ENCODE results near the gene MAPK4. TPM values are rescaled to one million over a fixed set of nuclear protein-coding genes. Genes with fewer than 3 reads are reported as not detected.

The MAPK4 gene
- total and polyA plus RNA-seq, 10 of the 15 experiments (the other 5 are each of a cell fraction or from before 2014, with no cell fraction given) = 0.03 to 0.11 (median 0.06) TPM; not detected in 4

DNA sequence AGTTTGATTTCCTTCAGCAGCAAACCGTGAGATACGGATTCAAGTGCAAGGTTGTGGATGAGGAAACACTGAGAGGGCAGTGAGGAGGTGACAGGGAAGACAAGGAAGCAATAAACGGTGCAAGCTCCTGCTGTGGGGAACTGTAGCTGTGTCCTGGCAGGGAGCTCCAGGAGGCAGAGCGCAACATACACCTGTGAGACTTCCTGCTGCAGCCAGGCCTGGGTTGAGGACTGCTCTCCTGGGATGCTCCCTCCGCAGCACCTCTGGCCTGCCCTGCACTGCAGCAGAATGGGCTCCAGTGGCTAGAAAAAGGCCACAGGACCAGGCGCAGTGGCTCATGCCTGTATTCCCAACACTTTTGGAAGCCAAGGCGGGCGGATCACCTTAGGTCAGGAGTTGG lies 174.5 kb downstream of the MAPK4 start (continued):
- TF ChIP-seq PAX5 (IDR thresholded peaks at IDR 0.05; ENCODE audit: borderline replicate concordance, low read depth, low read length) (no peak), JUNB (IDR thresholded peaks at IDR 0.05) (no peak), BRCA1 (IDR thresholded peaks at IDR 0.05; ENCODE audit: low read depth, low read length) (no peak), PBX3 (IDR thresholded peaks at IDR 0.05; ENCODE audit: insufficient replicate concordance, low read depth, low read length) (no peak), GATAD2B (conservative IDR thresholded peaks at IDR 0.05; ENCODE audit: low read depth) (no peak)
- TF ChIP-seq, protein P1, sequence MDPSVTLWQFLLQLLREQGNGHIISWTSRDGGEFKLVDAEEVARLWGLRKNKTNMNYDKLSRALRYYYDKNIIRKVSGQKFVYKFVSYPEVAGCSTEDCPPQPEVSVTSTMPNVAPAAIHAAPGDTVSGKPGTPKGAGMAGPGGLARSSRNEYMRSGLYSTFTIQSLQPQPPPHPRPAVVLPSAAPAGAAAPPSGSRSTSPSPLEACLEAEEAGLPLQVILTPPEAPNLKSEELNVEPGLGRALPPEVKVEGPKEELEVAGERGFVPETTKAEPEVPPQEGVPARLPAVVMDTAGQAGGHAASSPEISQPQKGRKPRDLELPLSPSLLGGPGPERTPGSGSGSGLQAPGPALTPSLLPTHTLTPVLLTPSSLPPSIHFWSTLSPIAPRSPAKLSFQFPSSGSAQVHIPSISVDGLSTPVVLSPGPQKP (IDR thresholded peaks at IDR 0.05; ENCODE audit: low read depth, low read length) = no peak

DNA sequence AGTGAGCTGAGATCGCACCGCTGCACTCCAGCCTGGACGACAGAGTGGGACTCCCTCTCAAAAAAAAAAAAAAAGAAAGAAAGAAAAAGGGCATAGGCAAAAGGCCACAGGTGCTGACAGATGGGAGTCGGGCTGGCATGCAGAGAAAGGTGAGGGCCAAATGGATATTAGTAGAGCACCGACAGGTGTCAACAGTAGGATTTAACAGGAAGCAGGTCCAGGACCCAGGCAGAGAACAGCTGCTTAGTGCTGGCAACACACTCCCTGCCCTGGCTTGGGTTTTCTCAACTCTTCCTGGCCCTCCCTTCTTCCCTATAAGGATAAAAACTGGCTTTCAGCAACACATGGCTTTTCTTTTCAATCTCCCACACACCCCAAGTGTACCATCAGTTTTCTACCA lies 175.0 kb downstream of the MAPK4 start:
- ATAC-seq (no peak), FAIRE-seq (no peak), DNase-seq (ENCODE audit: low read depth, low spot score) (no peak)
- POLR2A ChIA-PET = no interaction called here
- no peaks in the 10 kb centered on the region for H3K4me1 ChIP-seq (ENCODE audit: control insufficient read depth, insufficient read depth, low read length)
- SMC1A ChIA-PET (ENCODE audit: uncharacterized antibody, unreplicated experiment) = no interaction called here
- no peak overlapping the region for H3K4me3 ChIP-seq
- H3K36me3 ChIP-seq (ENCODE audit: control insufficient read depth in 2 of 2, insufficient read depth in 2 of 2, low read length in 1 of 2) = no peaks in the 10 kb centered on the region
- H4K20me1 ChIP-seq (ENCODE audit: control insufficient read depth, insufficient read depth) = no peaks in the 10 kb centered on the region
- in situ Hi-C loops (cut with MboI) (no loop called here), intact Hi-C loops (cut with micrococcal nuclease; ENCODE audit: unreplicated experiment) (no loop called here)
- H3K79me2 ChIP-seq (ENCODE audit: control insufficient read depth, insufficient read depth, low read length) = no peaks in the 10 kb centered on the region
- no peaks in the 10 kb centered on the region for H3K9me3 ChIP-seq (replicated peaks; ENCODE audit: control insufficient read depth, insufficient read depth, low read length)
- CTCF ChIA-PET = no interaction called here
- H3K27me3 ChIP-seq (replicated peaks in 1 of 2; ENCODE audit: control insufficient read depth in 2 of 2, insufficient read depth in 2 of 2, low read length in 1 of 2) = no peaks in the 10 kb centered on the region; a peak in 1 of 4 replicates
- H3K9ac ChIP-seq (ENCODE audit: control insufficient read depth, insufficient read depth, low read length) = no peak overlapping the region
- 60% methylated on average over 3 of the region's 5 CpGs for WGBS (ENCODE audit: insufficient coverage, insufficient replicate concordance, low lambda C conversion rate, missing lambda C conversion rate)
- BruUV-seq (replicated peaks) = no TSS peak
- no peak for TF ChIP-seq RELB (IDR thresholded peaks at IDR 0.05; ENCODE audit: low read depth)
- no peak overlapping the region for H3K27ac ChIP-seq (ENCODE audit: control insufficient read depth, insufficient read depth)
- no peak overlapping the region for H2AFZ ChIP-seq (ENCODE audit: control insufficient read depth, low read depth, low read length)
- RAD21 ChIA-PET (ENCODE audit: unreplicated experiment) = no interaction called here
- H3K4me2 ChIP-seq (ENCODE audit: control insufficient read depth, insufficient read depth) = no peak overlapping the region

All from GM12878 (cell line).